Peyer's patch (tissue), 4 donors: ENCODE results near the gene CCT7. TPM values are rescaled to one million over a fixed set of nuclear protein-coding genes. Genes with fewer than 3 reads are reported as not detected.
A peak's percentile ranks its signal among the peaks of the same experiment; 100 is the strongest.

Experiments
- DNase-seq, 3 donors: peaks; one replicate each; pipeline ENCODE4 v3.0.0-alpha.2; 2017 to 2019
- H3K27ac ChIP-seq, 4 donors: fragments of 200-600 bp; sonication (generic); one replicate each; pipeline ENCODE4 v1.5.1; 2016 to 2019
- H3K27me3 ChIP-seq, 2 donors: fragments of 200-600 bp; sonication (generic); one replicate each; pipeline ENCODE4 v1.5.1; 2019
- H3K36me3 ChIP-seq, 3 donors: fragments of 200-600 bp; sonication (generic); one replicate each; pipeline ENCODE4 v1.5.1; 2016 to 2019
- H3K4me1 ChIP-seq, 4 donors: fragments of 200-600 bp; sonication (generic); one replicate each; pipeline ENCODE4 v1.5.1; 2016 to 2019
- H3K4me3 ChIP-seq, 4 donors: fragments of 200-600 bp; sonication (generic); 1 replicate in 3 of 4; 2 replicates in 1 of 4; pipeline ENCODE4 v1.5.1; 2016 to 2019; ENCODE audit warnings: mild to moderate bottlenecking in 1 of 4
- H3K9me3 ChIP-seq, 4 donors: fragments of 200-600 bp; sonication (generic); one replicate each; pipeline ENCODE4 v1.5.1; 2016 to 2019; ENCODE audit warnings: mild to moderate bottlenecking in 1 of 4
- CTCF ChIP-seq, 6 experiments: fragments of 450-650 bp in 4 of 6; fragments of 200-600 bp in 2 of 6; sonication (generic) in 1 of 6; IDR thresholded peaks; one replicate each; pipeline ENCODE4 v1.5.1; 2017 to 2019; ENCODE audit warnings: antibody characterized with exemption in 6 of 6, mild to moderate bottlenecking in 3 of 6, moderate library complexity in 1 of 6
- POLR2A ChIP-seq, 2 donors: fragments of 450-650 bp; IDR thresholded peaks; one replicate each; pipeline ENCODE4 v1.5.1; 2017; ENCODE audit warnings: antibody characterized with exemption in 2 of 2, mild to moderate bottlenecking in 2 of 2, moderate library complexity in 2 of 2
- total RNA-seq, 4 donors: library from RNA; depleted of rRNA; stranded (reverse); fragments of >200 nt; gene quantifications; one replicate each; pipeline ENCODE4 v1.1.0, GENCODE V29; 2016

CCT7 gene
- total RNA-seq, 4 donors from 2014 or later, result 83.5 to 131 (median 95.6) TPM

GRCh38 chr2:73286134-73286655, 52.1 kb downstream of the CCT7 start:
- Histone ChIP-seq H3K27me3 (peaks cover 0 to under 1% of the 10 kb centered on the region in 2 donors), H3K9me3 (no peaks in the 10 kb centered on the region)
- TF ChIP-seq CTCF (IDR thresholded peaks at IDR 0.05), result no peak
- TF ChIP-seq POLR2A (IDR thresholded peaks at IDR 0.05), result no peak

GRCh38 chr2:73289304-73289703, 55.2 kb downstream of the CCT7 start:
- TF ChIP-seq CTCF (IDR thresholded peaks at IDR 0.05), result no peak
- no peak for TF ChIP-seq POLR2A (IDR thresholded peaks at IDR 0.05)
- Histone ChIP-seq H3K4me3 (no peak overlapping the region), H3K27ac (no peak overlapping the region), H3K4me1 (peaks cover 0 to 31% (median 13%) of the 10 kb centered on the region in 4 donors), H3K27me3 (peaks cover 0 to 26% of the 10 kb centered on the region in 2 donors), H3K9me3 (no peaks in the 10 kb centered on the region), H3K36me3 (no peaks in the 10 kb centered on the region)
- DNase-seq, result no peak

More at GRCh38 chr2:73286134-73286655, 52.1 kb downstream of the CCT7 start:
- no peak overlapping the region for H3K27ac ChIP-seq
- no peak overlapping the region for H3K4me3 ChIP-seq
- peaks cover 0 to 17% (median 4%) of the 10 kb centered on the region in 4 donors for H3K4me1 ChIP-seq
- DNase-seq, result no peak
- no peaks in the 10 kb centered on the region for H3K36me3 ChIP-seq

- Histone ChIP-seq H3K27ac (no peak overlapping the region), H3K9me3 (no peaks in the 10 kb centered on the region), H3K4me1 (peaks cover 0 to 26% (median 12%) of the 10 kb centered on the region in 4 donors), H3K4me3 (no peak overlapping the region), H3K36me3 (no peaks in the 10 kb centered on the region), H3K27me3 (peaks cover 0 to 26% of the 10 kb centered on the region in 2 donors)
- DNase-seq, result peak in 2 of 3 donors; percentile 41 to 66
- no peak for TF ChIP-seq POLR2A (IDR thresholded peaks at IDR 0.05)
- TF ChIP-seq CTCF (IDR thresholded peaks at IDR 0.05), result peak in 5 of 6 experiments; percentile 11 to 51 (median 43)
Measured at GRCh38 chr2:73290049-73290839, 56.1 kb downstream of the CCT7 start.

DNA sequence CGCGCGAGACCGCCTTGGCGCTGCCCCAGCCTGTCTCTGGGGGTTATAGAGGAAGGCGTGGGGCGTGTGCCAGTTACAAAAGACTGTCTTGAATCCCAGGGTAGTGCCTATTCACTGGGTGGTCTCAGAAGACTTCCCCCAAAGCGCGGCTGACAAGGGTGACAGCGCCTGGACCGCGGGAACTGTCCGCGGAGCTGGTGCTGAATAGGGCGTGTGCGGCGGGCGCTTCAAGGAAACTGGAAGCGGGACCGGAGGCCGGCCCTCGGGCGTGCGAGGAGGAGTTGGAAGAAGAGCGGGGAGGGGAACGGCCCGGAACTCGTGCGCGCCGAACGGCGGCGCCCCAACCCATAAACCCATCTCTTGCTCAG, 57.0 kb downstream of the CCT7 start:
- H3K27ac ChIP-seq, result no peak overlapping the region
- no peak for TF ChIP-seq POLR2A (IDR thresholded peaks at IDR 0.05)
- no peak for TF ChIP-seq CTCF (IDR thresholded peaks at IDR 0.05)
- H3K9me3 ChIP-seq, result no peaks in the 10 kb centered on the region
- peaks cover 0 to 26% of the 10 kb centered on the region in 2 donors for H3K27me3 ChIP-seq
- peak; percentile 29 to 67 (median 57) for DNase-seq
- H3K4me3 ChIP-seq, result peak overlapping the region in 3 of 4 donors; percentile 20 to 27 (median 24)
- peaks cover 0 to 26% (median 12%) of the 10 kb centered on the region in 4 donors for H3K4me1 ChIP-seq
- no peaks in the 10 kb centered on the region for H3K36me3 ChIP-seq

GRCh38 chr2:73291461-73292315, 57.6 kb downstream of the CCT7 start:
- Histone ChIP-seq H3K36me3 (no peaks in the 10 kb centered on the region), H3K9me3 (no peaks in the 10 kb centered on the region), H3K4me1 (peaks cover 0 to 26% (median 12%) of the 10 kb centered on the region in 4 donors), H3K27ac (no peak overlapping the region), H3K27me3 (peaks cover 0 to 26% of the 10 kb centered on the region in 2 donors), H3K4me3 (peak overlapping the region in 3 of 4 donors; percentile 20 to 27 (median 24))
- DNase-seq, result no peak
- TF ChIP-seq CTCF (IDR thresholded peaks at IDR 0.05), result no peak
- TF ChIP-seq POLR2A (IDR thresholded peaks at IDR 0.05), result no peak
